Measurements from ENCODE around the gene CFHR1. TPM values are rescaled to one million over a fixed set of nuclear protein-coding genes. Genes with fewer than 3 reads are reported as not detected.

The CFHR1 gene
- 0.12 and 0.13 TPM in 2 replicates for total RNA-seq

GRCh38 chr1:196819531-196819930 lies at the start of gene CFHR1:
TSS of gene CFHR1 (plus strand) at chr1:196819731. CDS start at chr1:196819845, 114 bp downstream.

DNA sequence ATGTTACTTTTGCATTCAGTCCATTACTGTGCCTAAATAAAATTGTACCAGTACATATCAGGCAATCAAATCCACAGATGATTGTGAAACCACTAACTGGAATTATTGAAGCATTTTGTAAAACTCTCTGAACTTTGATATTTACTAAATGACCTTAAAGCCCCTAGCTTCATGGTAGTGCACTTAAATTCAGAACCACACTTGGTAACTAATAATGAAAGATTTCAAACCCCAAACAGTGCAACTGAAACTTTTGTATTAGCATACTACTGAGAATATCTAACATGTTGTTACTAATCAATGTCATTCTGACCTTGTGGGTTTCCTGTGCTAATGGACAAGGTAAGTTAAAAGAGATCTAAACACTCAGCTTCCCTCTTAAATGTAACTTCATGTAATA lies 44.9 kb upstream of the CFHR1 start, which contains the start of gene CFHR3:
Gene CFHR3, plus strand, starts transcription at position 238 of the 400 bp plus-strand sequence. Its CDS starts 47 bp downstream, at position 285.

Other genes starting within 250 kb of the CFHR1 start
- 2.2 and 4.2 TPM in 2 replicates for gene KCNT2, start 211.3 kb upstream of the CFHR1 start, total RNA-seq
- 285 and 426 TPM in 2 replicates for gene CFH, start 167.7 kb upstream of the CFHR1 start, total RNA-seq
- gene CFHR3, start 44.9 kb upstream of the CFHR1 start, total RNA-seq, result 0.06 TPM in 1 of 2 replicates, not detected in the other
- not detected in 2 replicates for gene CFHR4, start 68.3 kb downstream of the CFHR1 start, total RNA-seq
- not detected in 2 replicates for gene CFHR2, start 124.0 kb downstream of the CFHR1 start, total RNA-seq
- not detected in 2 replicates for gene CFHR5, start 157.8 kb downstream of the CFHR1 start, total RNA-seq
- not detected in 2 replicates for gene F13B, start 247.5 kb downstream of the CFHR1 start, total RNA-seq

Measured in aortic smooth muscle cell (primary cell).